ENCODE measurements around the gene ANKRD17. TPM values are rescaled to one million over a fixed set of nuclear protein-coding genes. Genes with fewer than 3 reads are reported as not detected.

The ANKRD17 gene, protein sequence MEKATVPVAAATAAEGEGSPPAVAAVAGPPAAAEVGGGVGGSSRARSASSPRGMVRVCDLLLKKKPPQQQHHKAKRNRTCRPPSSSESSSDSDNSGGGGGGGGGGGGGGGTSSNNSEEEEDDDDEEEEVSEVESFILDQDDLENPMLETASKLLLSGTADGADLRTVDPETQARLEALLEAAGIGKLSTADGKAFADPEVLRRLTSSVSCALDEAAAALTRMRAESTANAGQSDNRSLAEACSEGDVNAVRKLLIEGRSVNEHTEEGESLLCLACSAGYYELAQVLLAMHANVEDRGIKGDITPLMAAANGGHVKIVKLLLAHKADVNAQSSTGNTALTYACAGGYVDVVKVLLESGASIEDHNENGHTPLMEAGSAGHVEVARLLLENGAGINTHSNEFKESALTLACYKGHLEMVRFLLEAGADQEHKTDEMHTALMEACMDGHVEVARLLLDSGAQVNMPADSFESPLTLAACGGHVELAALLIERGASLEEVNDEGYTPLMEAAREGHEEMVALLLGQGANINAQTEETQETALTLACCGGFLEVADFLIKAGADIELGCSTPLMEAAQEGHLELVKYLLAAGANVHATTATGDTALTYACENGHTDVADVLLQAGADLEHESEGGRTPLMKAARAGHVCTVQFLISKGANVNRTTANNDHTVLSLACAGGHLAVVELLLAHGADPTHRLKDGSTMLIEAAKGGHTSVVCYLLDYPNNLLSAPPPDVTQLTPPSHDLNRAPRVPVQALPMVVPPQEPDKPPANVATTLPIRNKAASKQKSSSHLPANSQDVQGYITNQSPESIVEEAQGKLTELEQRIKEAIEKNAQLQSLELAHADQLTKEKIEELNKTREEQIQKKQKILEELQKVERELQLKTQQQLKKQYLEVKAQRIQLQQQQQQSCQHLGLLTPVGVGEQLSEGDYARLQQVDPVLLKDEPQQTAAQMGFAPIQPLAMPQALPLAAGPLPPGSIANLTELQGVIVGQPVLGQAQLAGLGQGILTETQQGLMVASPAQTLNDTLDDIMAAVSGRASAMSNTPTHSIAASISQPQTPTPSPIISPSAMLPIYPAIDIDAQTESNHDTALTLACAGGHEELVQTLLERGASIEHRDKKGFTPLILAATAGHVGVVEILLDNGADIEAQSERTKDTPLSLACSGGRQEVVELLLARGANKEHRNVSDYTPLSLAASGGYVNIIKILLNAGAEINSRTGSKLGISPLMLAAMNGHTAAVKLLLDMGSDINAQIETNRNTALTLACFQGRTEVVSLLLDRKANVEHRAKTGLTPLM (N-terminal part only)
- total RNA-seq, result 103 TPM

GRCh38 chr4:73258686-73259570 lies at the start of gene ANKRD17:
ANKRD17 (minus strand) TSS chr4:73258798; CDS start chr4:73258668, 130 bp downstream.

GRCh38 chr4:73069338-73070073 lies 189.1 kb downstream of the ANKRD17 start, which contains the start of gene COX18:
COX18 (minus strand) TSS chr4:73069716; CDS start chr4:73069649, 67 bp downstream.

Small RNAs within 50 kb of the gene (small RNA-seq; reads per million reads assigned to genes)
- gene RF00334 (not detected), gene RNU6ATAC5P (not detected)

Other genes with a start within 250 kb of the ANKRD17 start
- 29.1 TPM for gene COX18, start 189.1 kb downstream of the ANKRD17 start, total RNA-seq
- 0.46 TPM for gene ALB, start 145.5 kb upstream of the ANKRD17 start, total RNA-seq
- gene AFP, start 177.4 kb upstream of the ANKRD17 start, total RNA-seq, result not detected
- not detected for gene AFM, start 222.9 kb upstream of the ANKRD17 start, total RNA-seq